K562 (cell line): ENCODE measurements around the gene DIAPH1.

Source experiments
- CTCF ChIP-seq, 3 experiments: IDR thresholded peaks in 2 of 3; conservative IDR thresholded peaks in 1 of 3; 2 replicates each; pipeline ENCODE4 v1.5.1; 2011 to 2012; ENCODE audit warnings: low read length in 3 of 3, mild to moderate bottlenecking in 3 of 3, control low read depth in 2 of 3, improper control_type of control experiment in 1 of 3, inconsistent platforms in 1 of 3, low read depth in 1 of 3, mixed read lengths in 1 of 3, moderate library complexity in 1 of 3; ENCODE audit not compliant: insufficient read depth in 2 of 3
- JUND ChIP-seq, 2 experiments: IDR thresholded peaks; 2 replicates in 1 of 2; 3 replicates in 1 of 2; pipeline ENCODE4 v1.6.1; 2011; ENCODE audit warnings: borderline replicate concordance in 2 of 2, low read depth in 2 of 2, low read length in 2 of 2, improper control_type of control experiment in 1 of 2, missing biosample characterization in 1 of 2, missing genetic modification characterization in 1 of 2, missing genetic modification reagents in 1 of 2
- NR2C2 ChIP-seq, 2 experiments: fragments of 200-800 bp in 1 of 2; sonication (Bioruptor generic) in 1 of 2; sonication (generic) in 1 of 2; formaldehyde crosslinking in 1 of 2; IDR thresholded peaks; 2 replicates each; pipeline versions ENCODE4 v1.6.1 to v1.8.0; 2016 to 2022; ENCODE audit warnings: mild to moderate bottlenecking in 1 of 2, missing compliant biosample characterization in 1 of 2, missing genetic modification characterization in 1 of 2, missing genetic modification reagents in 1 of 2

- TF ChIP-seq CTCF (IDR thresholded peaks at IDR 0.05 in 2 of 3, conservative IDR thresholded peaks at IDR 0.05 in 1 of 3; ENCODE audit: insufficient read depth in 2 of 3, low read depth in 1 of 3, low read length in 3 of 3) (no peak), NR2C2 (CRISPR knock-in tag; IDR thresholded peaks at IDR 0.05) (no peak), NR2C2 (tag; IDR thresholded peaks at IDR 0.05) (no peak), JUND (IDR thresholded peaks at IDR 0.05; ENCODE audit: borderline replicate concordance, low read depth, low read length) (no peak), JUND (tag; IDR thresholded peaks at IDR 0.05; ENCODE audit: borderline replicate concordance, low read depth, low read length) (no peak)
Observed at GRCh38 chr5:141514330-141515133, 104.3 kb downstream of the DIAPH1 start.
